Sciatic nerve (tissue), 2 donors: ENCODE results near the gene MPZL1. TPM values are rescaled to one million over a fixed set of nuclear protein-coding genes. Genes with fewer than 3 reads are reported as not detected.
A peak's percentile ranks its signal among the peaks of the same experiment; 100 is the strongest.
"Not testable (repeated sequence)": the region's sequence is repeated elsewhere in the genome, so short reads cannot be mapped to it uniquely, and the experiment has no call there.

Experiments used
- ATAC-seq: fragments of 200-7000 bp; cut with Tn5 transposase; one replicate; pipeline ENCODE4 v1.9.1; 2020; ENCODE audit warnings: mild to moderate bottlenecking, moderate library complexity
- DNase-seq: peaks from one replicate; pipeline ENCODE4 v3.0.0-alpha.2; 2020; ENCODE audit warnings: low spot score
- intact Hi-C: fragments of 100-400 bp; cut with DNase I; formaldehyde crosslinking; loops from one replicate; pipeline ENCODE4 v1.14.2; 2022
- total RNA-seq: library from RNA; stranded (reverse); fragmentation: NEBNext Ultra II Directional; extraction: Animal tissue kit (Norgen Biotek cat#: 25700); gene quantifications from one replicate; pipeline ENCODE4 v1.2.1, GENCODE V29; 2021
- donor health status: DM: no; HTN: no; CAD: no.
- donor health status: DM: no; HTN: no; CAD: no.

The MPZL1 gene
- total RNA-seq, 1 donor from 2014 or later = 102 TPM

DNA sequence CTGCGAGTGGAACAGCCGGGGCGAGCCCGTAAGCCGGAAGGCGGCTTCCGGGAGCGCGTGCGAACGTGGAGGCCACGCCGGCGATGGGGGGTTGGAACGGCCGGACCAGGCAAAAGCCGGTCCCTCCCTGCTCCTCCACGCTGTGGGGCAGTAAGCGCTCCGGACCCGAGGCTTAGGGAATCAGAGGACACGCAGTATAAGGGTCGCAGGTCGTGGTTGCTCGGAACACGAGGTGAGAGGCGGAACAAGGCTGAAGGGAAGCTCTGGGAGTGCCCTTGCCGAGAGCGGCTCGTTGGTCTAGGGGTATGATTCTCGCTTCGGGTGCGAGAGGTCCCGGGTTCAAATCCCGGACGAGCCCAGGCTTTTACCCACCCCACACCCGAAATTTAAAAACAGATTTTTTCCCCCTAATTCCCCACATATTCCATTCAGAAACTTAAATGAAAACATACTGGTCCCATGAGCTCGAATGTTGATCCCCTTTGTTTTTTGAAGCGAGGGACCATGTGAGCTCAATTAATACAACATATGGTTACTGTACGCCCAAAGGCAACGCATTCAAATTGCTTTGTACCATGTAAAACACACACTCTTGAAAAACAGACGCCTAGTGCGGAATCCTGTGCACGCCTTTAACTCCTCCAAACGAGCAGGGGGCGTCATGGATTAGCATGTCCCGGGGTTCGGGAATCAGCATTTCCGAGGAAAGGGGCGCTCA is 7.2 kb upstream of the MPZL1 start:
- peak; percentile 85 for ATAC-seq
- peak; percentile 98 for DNase-seq
- intact Hi-C loops = no loop called here

DNA sequence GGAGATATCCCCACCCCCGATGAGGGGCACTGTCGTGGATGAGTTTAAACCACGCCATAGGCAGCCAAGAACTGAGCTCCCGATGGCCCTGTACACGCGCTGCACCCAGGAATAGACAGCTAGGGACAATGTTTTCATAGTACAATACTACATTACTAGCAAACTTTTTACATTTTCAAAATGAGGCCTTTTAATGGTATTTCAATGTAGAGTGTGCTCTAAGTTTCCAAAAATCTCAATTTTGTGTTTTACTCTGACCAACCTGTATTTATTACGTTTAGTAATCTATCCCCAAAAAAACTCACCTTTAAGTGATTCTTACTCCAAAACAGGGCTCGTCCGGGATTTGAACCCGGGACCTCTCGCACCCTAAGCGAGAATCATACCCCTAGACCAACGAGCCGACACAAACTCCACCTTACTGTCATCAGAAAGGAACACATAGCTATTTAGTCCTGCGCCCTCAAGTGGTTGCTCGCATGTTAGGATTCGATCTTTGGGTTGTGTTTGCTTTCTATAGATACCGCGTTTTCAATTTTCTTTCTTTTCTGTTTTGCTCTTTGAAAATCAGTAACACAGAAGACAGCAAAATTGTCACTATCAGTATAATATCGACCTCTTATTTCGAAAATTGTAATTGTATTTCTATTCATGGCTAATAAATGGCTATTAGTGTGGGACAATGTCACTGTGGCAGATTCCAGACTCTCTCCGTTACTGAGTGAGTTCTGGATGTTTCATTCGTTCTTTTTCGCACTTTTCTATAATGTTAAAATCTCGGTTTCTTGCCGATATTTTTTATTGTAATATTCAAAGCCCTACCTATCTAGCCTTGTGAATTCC is 6.4 kb upstream of the MPZL1 start:
- intact Hi-C loops = no loop called here
- ATAC-seq (peak; percentile 67), DNase-seq (peak; percentile 90)

DNA sequence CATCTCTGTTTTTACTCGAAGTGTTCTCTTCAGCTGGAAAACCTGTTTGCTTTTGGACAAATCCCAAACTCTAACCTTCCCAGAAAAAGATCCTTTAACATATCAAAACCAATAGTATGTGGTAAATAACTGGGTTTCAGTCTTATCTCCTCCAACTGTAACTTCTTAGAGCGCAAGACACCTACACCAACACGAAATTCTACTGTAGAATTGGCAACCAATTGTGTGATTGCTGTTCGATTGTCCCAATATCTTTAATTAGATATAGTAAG is 5.8 kb upstream of the MPZL1 start:
- ATAC-seq (no peak), DNase-seq (no peak)
- intact Hi-C loops = no loop called here

- ATAC-seq (no peak), DNase-seq (no peak)
- intact Hi-C loops = no loop called here
Measured at GRCh38 chr1:167717351-167717750, 4.4 kb upstream of the MPZL1 start.

- ATAC-seq = no peak
- DNase-seq = no peak
- intact Hi-C loops = no loop called here
Measured at GRCh38 chr1:167718914-167719691, 2.7 kb upstream of the MPZL1 start.

- intact Hi-C loops = loop anchor here (10.0 kb wide), 1 partner anchor 75 kb away; no protein-coding TSS in a partner anchor
- not testable (repeated sequence) for DNase-seq, ATAC-seq
Measured at GRCh38 chr1:167719715-167720421, 1.9 kb upstream of the MPZL1 start.

DNA sequence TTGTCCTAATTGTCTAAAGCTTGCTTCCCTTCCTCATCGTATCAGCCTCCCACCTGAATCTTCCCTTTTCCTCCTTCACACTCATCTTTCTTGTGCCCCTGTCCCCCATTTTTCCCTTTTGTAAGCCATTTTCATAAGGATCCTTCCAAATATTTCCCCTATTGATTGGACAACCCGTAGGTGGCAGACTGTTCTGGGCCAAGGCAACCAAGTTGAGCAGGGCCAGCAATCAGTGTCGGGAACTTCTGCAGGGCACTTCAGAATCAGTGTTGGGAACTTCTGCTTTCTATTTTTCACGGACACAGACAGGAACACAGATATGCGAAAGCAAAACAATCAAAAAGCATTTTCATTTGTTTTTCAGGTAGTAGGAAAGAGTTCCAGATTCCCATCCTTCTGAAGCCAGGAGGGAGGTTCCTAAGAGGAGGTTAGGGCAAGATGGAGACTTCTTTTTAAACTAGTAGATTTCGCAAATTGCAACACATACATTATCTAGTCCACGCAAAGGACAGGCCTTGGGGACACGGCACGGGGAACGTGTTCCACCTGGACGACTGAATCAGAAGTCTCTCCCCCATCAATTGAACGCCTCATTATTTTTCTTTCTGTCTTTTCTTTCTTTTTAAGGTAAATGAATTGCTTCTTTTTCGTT is 691 bp upstream of the MPZL1 start:
- intact Hi-C loops = loop anchor here (10.0 kb wide), 1 partner anchor 74 kb away; no protein-coding TSS in a partner anchor
- peak; percentile 72 for ATAC-seq
- DNase-seq = no peak

- intact Hi-C loops = loop anchor here (10.0 kb wide), 1 partner anchor 72 kb away; no protein-coding TSS in a partner anchor
- DNase-seq = no peak
- ATAC-seq = peak; percentile 12
Measured at GRCh38 chr1:167722152-167722869, 529 bp downstream of the MPZL1 start.

DNA sequence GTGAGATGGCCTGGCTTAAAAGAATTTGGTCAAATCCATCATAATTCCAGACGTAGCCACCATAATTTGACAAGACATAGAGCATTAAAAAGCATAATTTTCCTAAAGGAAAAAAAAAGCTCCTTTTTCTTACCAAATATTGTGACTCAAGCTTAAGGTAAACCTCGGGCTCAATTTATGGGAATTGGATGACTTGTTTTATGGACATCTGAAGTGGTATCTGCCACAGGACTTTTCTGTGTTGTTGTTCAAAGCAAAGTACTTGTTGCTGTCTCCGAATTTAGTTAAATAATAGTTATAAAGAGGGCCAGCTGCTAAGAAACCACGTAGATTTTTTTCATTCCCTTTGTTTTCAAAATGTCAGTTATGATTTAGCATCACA is 1.1 kb downstream of the MPZL1 start:
- ATAC-seq = no peak
- intact Hi-C loops = loop anchor here (10.0 kb wide), 1 partner anchor 72 kb away; no protein-coding TSS in a partner anchor

DNA sequence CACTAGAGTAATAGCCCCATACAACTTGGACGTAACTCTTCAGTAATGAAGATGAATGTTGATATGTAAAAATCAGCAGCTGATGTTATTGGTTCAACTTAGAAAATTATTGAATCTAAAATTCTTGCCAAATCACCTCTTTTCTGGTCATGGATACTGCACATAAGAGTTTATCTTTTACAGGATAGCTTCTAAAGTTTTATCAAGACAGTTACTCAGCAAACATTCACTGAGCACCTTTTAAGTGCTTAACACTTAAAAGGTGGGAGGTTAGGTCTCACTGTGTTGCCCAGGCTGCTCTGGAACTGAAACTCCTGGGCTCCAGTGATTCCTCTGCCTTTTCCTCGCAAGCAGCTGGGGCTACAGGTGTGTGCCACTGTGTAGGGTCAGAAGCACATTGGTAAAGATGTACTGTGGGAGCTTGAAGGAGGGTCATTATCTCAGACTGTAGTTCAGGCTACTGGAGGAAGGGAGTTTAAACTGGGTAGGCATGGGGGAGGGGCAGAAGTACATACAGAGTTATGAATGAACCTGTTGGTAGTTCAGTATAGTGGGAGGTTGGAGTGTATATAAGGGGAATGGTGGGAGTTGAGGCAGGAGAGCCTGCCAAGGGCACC is 2.0 kb downstream of the MPZL1 start:
- DNase-seq (no peak), ATAC-seq (no peak)
- intact Hi-C loops = loop anchor here (10.0 kb wide), 1 partner anchor 71 kb away; no protein-coding TSS in a partner anchor

More for the DNA sequence above, 1.1 kb downstream of the MPZL1 start:
- no peak for DNase-seq

GRCh38 chr1:167726008-167726407 is 4.2 kb downstream of the MPZL1 start:
- intact Hi-C loops = loop anchor here (10.0 kb wide), 1 partner anchor 69 kb away; no protein-coding TSS in a partner anchor
- no peak for ATAC-seq
- DNase-seq = no peak

- DNase-seq (no peak), ATAC-seq (no peak)
- intact Hi-C loops = loop anchor here (10.0 kb wide), 1 partner anchor 66 kb away; no protein-coding TSS in a partner anchor
Measured at GRCh38 chr1:167728818-167729410, 7.1 kb downstream of the MPZL1 start.

- intact Hi-C loops = no loop called here
Measured at GRCh38 chr1:167734227-167734626, 12.4 kb downstream of the MPZL1 start.

GRCh38 chr1:167734841-167735240 is 13.1 kb downstream of the MPZL1 start:
- intact Hi-C loops = no loop called here
- DNase-seq (no peak), ATAC-seq (no peak)

More at GRCh38 chr1:167734227-167734626, 12.4 kb downstream of the MPZL1 start:
- no peak for ATAC-seq
- no peak for DNase-seq

- DNase-seq (no peak), ATAC-seq (no peak)
- intact Hi-C loops = no loop called here
Measured at GRCh38 chr1:167737169-167737568, 15.4 kb downstream of the MPZL1 start.

DNA sequence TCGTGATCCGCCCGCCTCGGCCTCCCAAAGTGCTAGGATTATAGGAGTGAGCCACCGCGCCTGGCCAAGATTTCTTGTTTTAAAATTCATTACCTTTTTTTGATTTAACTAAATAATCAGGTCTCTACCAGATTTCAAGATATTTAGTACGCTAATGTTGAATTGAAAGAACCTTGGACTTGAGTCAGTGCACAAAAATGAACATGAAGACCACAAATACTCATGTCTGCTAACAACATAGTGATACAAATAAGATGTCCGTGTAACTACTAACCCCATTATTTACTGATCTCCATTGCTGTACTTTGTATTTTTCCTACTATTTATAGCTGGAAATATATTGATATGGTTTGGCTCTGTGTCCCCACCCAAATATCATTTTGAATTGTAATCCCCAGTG is 16.4 kb downstream of the MPZL1 start:
- ATAC-seq = no peak
- intact Hi-C loops = no loop called here

GRCh38 chr1:167739752-167740151 is 18.0 kb downstream of the MPZL1 start:
- intact Hi-C loops = no loop called here
- no peak for ATAC-seq
- DNase-seq = no peak

More for the DNA sequence above, 16.4 kb downstream of the MPZL1 start:
- no peak for DNase-seq
